ENCODE results near the gene MYDGF.
"Not testable (repeated sequence)": the region's sequence is repeated elsewhere in the genome, so short reads cannot be mapped to it uniquely, and the experiment has no call there.

Gene MYDGF

DNA sequence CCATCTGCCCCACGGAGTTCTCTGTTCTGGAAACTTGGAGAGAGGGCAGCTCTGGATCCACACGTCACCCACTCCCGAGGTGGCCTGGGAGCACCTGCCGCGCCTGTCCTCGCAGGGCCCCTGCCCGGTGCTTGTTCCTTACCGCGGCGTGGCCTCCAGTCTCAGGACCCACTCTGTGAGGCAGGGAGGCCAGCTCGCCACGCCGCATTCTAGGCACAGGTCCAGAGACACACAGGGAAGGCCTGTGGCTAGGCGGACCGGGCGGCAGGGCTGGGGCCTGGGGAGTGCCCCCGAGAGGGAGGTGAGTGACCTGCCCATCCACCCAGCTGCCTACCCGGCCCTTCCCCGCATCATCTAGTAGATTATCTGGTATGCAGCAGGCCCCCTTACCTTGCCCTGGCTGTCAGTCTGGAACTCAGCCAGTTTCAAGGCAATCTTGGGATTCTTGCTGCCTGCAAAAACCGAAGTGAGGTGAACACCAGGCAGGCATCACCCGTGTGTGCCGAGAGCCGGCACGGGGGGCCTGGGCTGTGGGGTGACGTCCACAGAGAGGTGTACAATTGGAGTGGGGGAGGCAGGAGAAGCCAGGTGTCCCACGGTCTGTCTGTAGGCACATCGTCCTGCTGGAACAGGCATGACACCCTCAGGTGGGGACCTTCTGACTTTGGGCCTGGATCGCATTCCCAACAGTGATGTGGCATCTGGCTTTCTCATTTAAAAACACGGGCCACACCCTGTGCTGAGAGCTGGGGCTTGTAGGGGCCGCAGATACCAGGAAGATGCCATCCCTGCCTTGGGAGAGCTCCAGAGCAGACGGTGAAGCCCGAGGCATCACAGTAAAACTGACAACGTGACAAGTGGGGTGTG, 29.9 kb upstream of the MYDGF start:
- no peak for DNase-seq

DNA sequence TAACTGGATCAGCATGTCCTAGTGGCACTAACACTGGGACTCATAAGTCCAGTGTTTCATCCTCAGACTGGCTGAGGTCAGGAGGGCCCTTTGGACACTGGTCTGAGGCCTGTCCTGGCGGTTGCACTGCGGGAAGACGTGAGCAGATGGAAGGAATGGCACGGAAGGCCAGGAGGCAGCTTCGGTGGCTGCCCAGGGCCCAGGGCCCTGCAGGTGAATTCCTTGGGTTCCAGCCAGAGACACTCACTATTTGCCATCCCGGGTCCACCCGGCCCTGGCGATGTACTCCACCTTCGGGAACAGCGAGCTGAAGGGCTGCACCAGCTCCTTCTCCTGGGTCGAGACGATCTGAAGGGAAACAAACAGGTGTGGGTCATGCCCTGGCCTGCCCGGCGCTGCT, 27.2 kb upstream of the MYDGF start:
- DNase-seq = no peak

DNA sequence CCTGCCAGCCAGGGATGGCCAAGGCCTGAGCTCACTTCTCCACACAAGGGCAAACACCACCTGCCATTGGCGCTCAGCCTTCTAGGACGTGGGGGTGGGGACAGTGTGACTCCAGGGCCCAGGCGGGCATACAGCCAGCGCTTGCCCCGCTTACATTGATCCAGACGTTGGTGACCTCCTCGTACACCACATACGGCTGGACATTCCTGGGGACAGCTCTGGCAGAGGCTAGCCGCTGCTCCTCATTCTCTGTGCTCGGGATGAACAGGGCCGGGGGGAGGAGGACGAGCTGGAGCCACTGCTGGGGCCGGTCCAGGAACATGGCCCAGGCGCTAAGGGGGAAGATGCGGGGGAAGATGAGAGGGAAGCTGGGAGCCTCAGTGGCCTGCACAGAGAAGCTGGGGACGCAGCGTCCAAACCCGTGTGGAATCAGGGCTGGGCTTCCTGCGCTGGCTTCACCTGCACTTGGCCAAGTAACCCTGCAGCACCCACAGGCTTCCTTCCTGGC, 25.1 kb upstream of the MYDGF start:
- DNase-seq = no peak

DNA sequence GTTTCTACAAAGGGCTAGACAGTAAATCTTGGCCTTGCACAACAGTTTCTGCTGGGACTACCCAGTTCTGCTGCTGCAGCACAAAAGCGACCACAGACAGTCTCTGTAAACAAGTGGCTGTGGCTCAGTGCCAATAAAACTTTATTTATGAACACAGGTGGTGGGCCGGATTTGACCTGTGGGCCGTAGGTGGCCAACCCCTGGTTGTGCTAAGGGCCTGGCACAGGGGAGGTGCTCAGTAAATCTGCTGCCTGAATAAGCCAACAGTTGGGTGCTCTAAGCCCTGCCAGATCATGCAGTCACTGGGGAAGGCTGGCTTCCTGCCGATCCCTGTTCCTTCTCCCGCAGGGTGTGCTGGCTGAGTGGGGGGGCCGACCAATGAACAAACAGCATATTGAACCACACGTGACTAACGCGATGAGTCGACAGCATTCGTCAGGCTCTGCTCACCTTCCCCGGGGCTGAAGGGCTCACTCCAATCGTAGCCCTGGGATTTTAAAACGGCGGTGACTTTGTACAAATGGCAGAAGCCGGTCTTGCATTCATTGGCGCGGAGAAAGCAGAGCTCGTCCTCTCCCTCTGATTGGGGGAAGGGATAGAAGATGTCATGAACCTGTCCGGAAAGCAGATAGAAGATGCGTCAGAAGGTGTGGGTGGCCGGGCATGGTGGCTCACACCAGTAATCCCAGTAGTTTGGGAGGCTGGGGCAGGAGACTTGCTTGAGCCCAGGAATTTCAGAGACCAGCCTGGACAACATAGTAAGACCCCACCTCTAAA, 24.3 kb upstream of the MYDGF start:
- DNase-seq = no peak

DNA sequence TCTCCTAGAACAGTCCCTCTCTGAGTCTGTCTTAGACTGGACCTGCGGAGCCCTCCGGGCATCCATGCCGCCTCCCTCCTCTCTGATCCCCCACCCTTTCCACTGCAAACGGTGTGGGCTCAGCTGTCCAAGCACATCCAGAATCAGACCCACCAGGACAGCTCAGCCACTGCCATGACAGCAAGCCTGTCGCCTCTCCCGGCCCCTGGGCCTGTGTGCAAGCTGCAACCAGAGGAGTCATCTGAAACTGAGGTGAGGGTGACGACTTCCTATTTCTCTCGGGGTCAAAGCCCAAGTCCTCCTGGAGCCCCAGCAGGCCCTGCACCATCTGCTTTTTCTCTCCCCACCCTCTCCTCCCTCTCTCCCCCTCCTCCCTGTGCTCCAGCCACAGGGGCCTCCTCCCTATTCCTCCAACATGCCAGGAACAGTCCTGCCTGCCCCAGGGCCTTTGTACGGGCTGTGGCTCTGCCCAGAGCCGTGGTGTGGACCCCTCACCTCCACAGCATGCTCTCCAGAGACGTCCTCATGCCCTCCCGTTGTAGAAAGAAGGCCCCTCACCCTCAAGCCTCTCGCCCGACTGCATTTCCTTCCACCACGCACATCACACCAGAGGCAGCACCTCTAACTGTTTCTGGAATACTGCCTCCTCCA, 23.5 kb upstream of the MYDGF start:
- DNase-seq = no peak

DNA sequence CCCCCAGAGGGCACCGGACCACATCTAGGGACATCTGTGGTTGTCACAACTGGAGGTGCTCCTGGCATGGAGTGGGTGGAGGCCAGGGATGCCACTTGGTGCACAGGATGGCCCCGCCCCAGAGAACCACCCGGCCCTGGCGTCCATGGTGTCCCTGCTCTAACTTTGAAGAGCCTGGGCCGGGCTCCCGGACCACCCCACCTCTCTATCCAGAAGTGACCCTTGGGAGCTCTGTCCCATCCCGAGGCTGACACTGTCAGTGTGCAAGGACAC, 22.9 kb upstream of the MYDGF start:
- no peak for DNase-seq

DNA sequence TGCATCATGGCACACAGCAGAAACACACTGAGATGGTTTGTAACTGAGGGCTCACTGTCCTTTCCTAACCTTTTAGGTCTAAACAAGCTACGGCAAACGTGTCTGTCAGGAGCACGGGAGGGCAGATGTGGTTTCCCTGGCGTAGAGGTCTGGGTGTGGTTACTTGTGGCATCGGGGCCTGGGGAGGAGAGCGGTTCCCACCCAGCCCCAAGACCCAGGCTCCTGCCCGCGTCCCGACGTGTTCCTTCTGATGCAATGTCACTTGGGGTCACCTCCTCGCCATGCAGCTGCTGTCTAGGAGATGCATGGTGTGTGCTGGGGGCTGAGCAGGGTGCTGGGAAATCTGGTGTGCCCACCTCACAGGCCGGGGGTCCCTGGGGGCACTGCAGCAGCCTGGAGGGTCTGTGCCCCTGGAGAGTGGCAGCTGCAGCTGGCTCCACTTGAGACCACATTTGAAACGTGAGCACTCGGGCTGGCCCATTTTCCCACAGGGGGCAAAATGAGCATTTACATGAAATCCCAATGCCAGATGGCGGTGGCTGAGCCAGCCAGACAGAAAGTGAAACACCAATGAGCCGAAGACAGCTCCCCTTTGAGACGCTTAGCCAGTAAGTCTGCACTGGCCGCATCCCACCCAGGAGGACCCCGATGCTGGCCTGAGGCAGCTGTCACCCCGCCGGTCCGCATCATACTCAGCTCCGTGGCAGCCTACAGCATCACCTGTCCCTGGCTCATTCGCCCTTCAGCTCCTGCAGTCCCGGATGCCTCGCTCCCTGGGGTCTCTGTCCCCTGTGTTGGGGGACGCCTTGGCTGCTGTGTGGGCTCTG, 22.3 kb upstream of the MYDGF start:
- no peak for DNase-seq

DNA sequence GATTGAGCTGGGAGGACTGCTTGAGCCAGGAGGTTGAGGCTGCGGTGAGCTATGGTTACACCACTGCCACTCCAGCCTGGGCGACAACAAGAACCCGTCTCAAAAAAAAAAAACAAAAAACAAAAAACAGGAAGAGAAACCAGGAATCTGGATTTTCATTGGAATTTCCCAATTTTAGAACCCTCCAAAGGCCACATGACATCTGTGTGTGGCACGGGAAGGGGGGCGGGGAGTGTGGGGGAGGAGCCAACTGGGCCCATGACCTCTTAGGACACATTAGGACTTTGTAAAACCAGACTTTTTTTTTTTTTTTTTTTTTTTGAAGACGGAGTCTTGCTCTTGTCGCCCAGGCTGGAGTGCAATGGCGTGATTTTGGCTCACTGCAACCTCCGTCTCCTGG, 21.2 kb upstream of the MYDGF start:
- DNase-seq = no peak

DNA sequence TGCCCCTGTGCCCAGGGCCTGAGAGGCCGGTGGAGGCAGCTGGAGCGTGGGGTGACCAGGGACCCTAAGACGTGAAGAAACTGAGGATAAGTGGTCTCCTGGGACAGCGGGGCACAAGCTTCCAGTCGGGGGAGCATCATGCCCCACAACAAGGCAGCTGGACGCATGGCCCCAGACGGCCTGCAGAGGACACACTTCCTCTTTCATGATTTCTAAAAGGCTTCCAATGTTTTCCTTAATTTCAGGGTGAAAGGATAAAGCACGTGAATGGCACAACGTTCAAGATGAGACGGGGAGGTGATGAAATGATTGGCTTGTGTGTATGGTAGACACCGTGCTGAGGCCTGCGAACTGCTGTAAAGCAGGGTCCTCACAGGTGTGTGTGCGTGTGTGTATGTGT, 20.2 kb upstream of the MYDGF start:
- no peak for DNase-seq

DNA sequence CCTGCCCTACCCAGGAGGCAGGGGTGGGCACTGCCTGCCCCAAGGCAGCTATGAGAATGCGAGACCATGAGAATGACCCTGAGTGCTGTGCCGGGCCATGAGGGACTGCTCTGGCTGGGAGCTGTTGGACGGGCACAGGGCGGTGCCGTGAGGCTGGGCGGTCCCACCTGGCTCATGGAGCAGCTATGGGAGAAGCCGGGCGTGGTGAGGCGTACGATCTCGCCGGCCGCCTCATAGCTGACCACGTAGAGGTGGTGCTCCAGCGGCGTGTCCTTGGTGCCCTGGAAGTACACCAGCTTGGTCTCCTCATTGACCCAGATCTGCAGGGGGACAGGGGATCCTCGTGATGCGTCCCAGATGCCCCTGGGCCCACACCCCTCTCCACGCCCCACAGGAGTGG, 19.3 kb upstream of the MYDGF start:
- no peak for DNase-seq

DNA sequence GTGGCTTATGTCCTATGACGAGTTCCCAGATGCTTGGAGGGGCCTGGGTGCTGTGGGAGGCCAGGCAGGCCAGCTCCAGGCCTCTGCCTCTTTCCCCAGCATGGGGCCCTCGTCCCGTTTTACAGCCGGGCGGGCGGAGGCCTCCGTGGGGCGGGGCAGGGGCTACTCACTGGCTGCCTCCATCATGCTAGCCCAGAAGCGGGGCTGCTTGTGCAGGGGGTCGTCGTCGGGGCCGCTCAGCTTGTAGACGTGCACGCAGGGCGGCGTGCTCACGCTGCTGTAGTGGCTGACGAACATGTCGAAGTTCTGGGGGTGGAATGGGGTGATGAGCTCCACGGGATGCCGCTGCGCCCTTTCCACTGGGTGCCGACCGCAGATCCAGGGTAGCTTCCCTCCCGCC, 18.4 kb upstream of the MYDGF start:
- no peak for DNase-seq

DNA sequence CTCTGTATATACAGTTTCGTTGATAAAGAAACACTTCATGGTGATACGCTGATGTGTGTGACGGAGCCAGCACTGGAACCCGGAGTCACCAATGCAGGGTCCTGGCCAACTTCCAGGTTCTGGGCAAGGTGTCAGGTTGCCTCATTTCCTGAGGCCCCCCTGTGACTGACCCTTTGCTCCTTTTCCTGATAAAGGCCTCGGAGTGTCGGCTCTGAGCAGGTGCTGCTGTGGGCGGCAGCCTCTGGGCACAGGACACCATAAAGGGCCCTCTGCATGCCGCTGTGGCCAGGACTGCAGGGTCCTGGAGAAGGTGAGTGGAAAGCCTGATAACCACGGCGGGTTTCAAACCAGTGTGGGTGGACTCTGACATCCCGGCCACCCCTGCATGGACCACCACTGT, 17.3 kb upstream of the MYDGF start:
- DNase-seq = no peak

DNA sequence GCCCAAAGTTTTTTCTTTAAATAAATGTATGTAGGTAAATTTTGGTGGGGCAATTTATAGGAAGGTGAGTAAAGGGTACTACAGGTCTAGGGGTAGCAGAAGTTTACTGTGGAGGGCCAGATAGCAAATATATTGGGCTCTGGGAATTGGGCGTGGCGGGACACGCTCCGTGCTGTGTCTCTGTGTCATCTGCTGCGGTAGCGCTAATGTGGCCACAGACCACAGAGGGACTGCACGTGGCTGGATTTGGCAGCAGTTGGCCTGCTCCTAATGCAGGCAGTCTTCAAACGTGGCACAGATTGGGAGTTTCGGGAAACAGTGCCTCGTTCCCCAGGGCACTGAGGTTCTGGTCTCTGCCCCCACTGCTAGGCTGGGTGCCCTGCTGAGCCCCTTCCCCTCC, 16.6 kb upstream of the MYDGF start:
- DNase-seq = no peak

DNA sequence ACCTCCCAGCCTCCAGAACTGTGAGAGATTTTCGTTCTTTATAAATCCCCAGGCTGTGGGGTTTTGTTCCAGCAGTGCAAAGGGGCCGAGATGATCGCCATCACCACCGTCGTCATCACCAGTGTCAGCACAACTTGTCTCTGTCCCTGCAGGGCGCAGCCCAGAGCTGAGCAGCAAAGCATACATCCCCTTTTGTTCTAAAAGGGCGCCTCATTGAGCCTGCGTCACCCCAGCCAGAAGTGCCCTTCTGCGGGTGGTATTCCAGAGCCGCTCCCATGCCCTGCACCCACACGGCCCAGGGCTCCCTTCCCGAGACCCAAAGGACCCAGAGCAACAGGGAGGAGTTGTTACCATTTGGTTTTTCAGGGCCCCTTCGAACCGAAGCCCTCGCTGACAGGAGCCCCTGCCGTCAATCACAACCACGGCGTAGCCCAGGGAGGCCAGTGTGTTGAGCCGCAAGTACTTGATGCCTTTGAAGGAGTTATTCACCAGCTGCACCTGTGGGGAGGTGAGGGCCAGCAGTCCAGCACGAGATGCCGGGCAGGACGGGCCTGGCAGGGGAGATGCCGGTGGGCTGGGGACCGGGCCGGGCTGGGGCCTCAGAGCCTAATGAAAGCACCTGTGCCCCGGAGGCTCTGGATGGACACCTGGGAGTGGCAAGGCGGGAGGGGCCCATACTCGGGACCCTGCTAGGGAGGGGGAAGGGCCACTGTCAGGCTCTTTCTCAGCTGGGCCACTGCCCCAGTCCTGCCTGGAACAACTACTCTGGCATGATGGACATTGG, 14.4 kb upstream of the MYDGF start:
- no peak for DNase-seq

DNA sequence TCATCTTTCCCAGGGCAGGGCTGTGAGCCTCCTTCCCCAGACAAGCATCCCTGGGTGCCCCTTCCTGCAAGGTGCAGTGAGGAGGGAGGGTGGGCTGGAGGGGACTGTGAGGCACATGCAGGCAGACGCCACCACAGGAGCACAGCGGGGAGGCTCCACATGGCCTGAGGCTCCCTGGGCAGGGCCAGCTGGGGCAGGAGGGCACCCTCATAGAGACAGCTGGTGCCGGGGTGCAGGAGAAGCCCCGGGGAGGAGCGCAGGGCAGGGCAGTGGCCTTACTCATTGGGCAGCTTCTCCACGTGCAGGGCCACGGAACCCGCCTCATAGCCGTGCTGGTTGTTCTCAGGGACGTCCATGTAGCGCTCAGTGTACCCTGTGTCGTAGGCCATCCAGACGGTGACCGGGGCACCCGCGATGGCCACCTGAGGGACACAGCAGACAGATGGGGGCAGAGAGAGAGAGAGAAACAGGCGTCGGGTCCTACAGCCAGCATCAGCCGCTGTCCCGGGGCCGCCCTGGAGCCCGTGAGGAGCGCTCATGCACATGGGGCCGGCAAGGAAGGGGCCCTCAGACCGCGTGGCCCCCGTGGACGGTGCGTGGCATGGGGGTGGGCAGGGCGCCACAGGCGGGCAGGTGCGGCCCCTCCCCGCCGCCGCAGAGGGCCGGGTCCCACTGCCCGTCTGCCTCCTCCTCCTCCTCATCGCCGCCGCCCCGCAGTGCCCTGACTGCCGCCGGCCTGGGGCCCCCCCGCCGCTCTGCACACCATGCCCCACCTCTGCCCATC, 12.5 kb upstream of the MYDGF start:
- DNase-seq = no peak

DNA sequence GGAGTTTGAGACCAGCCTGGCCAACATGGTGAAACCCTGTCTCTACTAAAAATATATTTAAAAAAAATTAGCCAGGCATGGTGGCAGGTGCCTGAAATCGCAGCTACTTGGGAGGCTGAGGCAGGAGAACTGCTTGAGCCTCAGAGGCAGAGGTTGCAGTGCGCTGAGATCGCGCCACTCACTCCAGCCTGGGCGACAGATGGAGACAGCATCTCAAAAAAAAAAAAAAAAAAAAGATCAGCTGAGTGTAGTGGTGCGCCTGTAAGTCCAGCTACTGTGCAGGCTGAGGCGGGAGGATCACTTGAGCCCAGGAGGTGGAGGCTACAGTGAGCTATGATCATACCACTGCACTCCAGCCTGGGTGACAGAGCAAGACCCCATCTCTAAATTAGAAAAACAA, 9.9 kb upstream of the MYDGF start:
- not testable (repeated sequence) for DNase-seq

DNA sequence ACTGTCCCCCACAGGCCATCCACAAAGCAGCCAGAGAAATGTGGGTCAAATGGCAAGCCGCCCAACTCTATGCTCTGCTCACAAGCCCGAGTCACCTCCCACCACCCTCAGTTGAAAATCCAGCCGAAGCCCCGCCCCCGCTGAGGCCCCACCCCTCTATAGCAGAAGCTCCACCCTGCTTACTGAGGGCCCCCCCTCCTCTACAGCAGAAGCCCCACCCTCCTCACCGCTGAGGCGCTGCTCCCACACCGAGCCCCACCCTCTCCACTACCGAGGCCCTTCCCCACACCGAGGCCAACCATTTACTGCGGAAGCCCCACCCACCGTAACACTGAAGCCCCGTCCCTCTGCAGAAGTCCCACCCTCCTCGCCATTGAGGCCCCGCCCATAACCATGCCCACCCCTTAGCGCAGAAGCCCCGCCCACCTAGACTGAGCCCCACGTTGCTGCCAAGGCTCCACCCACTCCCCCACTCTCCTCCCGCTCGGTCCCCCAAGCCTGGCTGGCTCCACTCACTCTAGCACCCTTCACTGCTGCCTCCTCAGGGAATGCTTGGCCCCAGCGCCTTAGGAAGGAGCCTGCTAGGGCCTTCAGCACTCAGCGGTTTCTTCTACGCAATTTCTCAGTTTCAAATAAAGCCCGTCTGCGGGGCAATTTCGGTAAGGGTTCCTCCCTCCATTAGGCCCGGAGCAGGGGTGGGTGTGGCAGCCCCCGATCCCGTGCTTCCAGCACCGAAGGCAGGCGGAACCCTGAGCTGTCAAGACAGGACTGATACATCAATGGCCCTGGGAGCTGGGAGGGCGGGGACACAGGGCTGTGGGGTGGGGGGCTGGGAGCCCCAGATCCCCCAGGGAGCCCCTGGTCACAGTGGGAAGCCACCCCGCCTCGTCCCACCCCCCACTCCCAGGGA, 9.0 kb upstream of the MYDGF start:
- no peak for DNase-seq

DNA sequence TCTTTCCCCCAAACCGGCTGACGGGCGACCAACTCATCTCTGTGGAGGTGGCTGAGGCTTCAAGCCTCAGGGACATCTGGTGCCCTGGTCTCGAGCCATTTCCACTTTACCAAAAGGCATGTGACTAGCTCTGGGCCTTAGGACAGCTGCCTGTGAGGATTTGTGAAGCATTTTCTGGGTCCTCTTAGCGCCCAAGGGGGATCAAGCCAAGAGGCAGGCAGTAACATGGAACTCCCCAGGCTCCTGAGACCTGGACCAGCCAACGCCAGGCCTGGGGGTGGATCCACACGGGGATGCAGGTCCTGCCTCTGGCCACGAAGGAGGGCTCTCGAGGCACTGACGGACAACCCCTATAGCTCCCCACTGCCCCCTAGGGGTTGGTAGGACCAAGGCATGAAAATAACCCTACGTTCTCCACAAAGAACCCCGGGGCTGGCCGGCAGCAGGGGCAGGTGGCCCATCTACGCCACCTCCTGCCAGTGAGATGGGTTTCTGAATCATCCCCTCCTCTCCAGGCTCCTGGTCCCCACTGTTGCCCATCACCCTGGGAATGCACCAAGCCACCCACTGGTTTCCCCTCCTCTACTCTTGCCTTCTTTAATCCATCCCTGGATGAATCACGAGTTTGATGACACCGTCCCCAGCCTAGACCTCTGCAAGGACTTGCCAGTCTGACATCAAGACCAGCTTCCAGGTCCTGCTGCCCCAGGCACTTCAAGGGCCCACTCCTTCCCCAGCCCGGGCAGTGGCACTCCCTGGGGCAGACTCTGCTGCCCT, 7.0 kb upstream of the MYDGF start:
- no peak for DNase-seq

DNA sequence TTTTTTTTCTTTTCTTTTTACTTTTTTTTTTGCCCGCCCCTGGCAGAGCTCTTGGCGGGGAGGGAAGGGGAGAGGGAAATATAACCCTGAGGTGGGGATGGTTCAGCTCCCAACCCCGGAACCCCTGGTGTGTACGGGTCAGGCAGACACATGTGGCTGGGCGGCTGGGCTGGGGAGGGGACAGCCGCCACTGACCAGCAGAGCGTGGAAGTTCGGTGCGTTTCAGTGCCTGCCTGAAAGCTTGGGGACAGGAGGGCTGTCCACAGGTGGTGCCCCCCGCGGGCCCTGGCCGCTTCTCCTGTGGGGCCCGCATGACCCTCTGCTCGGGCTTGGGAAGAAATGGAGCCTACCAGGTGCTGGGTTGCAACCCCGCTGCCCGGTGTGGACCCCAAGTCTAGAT, 5.2 kb upstream of the MYDGF start:
- DNase-seq = no peak

Measured in NCI-H1436 treated with DMSO at 0.1 percent for 48 hours (cell line).